Measurements from ENCODE around the gene ZNF827.

DNA sequence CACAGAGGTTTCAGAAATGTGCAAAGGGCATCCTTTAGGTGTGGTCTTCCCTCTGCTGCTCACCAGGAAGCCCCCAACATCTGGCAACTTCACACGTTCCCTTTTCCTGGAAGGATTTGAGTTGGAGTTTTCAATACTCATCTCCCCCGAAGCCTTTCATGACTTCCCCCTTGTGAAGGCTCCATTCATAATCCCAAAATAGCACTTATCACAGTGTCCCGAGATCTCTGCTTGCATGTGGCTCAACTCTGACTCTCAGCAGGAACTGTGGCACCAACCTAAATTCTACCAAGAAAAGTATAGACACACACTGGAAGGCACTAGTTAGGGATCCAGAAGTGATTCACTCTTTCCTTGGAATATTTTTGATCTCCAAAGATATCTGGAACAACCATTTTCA lies 40.5 kb upstream of the ZNF827 start:
- TF ChIP-seq, protein P1, sequence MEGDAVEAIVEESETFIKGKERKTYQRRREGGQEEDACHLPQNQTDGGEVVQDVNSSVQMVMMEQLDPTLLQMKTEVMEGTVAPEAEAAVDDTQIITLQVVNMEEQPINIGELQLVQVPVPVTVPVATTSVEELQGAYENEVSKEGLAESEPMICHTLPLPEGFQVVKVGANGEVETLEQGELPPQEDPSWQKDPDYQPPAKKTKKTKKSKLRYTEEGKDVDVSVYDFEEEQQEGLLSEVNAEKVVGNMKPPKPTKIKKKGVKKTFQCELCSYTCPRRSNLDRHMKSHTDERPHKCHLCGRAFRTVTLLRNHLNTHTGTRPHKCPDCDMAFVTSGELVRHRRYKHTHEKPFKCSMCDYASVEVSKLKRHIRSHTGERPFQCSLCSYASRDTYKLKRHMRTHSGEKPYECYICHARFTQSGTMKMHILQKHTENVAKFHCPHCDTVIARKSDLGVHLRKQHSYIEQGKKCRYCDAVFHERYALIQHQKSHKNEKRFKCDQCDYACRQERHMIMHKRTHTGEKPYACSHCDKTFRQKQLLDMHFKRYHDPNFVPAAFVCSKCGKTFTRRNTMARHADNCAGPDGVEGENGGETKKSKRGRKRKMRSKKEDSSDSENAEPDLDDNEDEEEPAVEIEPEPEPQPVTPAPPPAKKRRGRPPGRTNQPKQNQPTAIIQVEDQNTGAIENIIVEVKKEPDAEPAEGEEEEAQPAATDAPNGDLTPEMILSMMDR (IDR thresholded peaks at IDR 0.05; ENCODE audit: low read depth, low read length, poor library complexity, severe bottlenecking) = no peak
- TF ChIP-seq EZH2phosphoT487 (IDR thresholded peaks at IDR 0.05; ENCODE audit: borderline replicate concordance, low read length) = no peak
